Brain microvascular endothelial cell (primary cell): ENCODE results near the gene CTNND2.

Experiments used
- DNase-seq: peaks from one replicate; pipeline ENCODE4 v3.0.0-alpha.2; 2020
- H3K27ac ChIP-seq: fragments of 250-450 bp; sonication (Bioruptor Pico); 2 replicates; pipeline ENCODE4 v1.5.1; 2020; ENCODE audit warnings: mild to moderate bottlenecking, moderate library complexity
- H3K27me3 ChIP-seq: fragments of 250-450 bp; sonication (Bioruptor Pico); replicated peaks from 2 replicates; pipeline ENCODE4 v1.5.1; 2020; ENCODE audit warnings: mild to moderate bottlenecking
- H3K36me3 ChIP-seq: fragments of 250-450 bp; sonication (Bioruptor Pico); replicated peaks from 2 replicates; pipeline ENCODE4 v1.5.1; 2020; ENCODE audit warnings: mild to moderate bottlenecking
- H3K4me3 ChIP-seq: 2 replicates; pipeline ENCODE4 v1.5.1; 2011; ENCODE audit warnings: low read depth, mild to moderate bottlenecking, control low read depth, low read length, moderate library complexity
- CTCF ChIP-seq: IDR thresholded peaks from 2 replicates; pipeline ENCODE4 v1.5.1; 2011; ENCODE audit warnings: low read depth, mild to moderate bottlenecking, moderate library complexity, low read length, control low read depth, inconsistent platforms; ENCODE audit errors: missing control alignments
- in situ Hi-C: cut with HindIII; loops from 2 replicates; pipeline ENCODE4 v1.10.0; 2017; ENCODE audit warnings: low sequenced_read_pairs, low pct_ligation_motif_present

CTNND2 gene

GRCh38 chr5:11056560-11056959 is 847.7 kb downstream of the CTNND2 start:
- in situ Hi-C loops: no loop called here
- H3K4me3 ChIP-seq: no peak overlapping the region
- H3K27ac ChIP-seq: no peak overlapping the region
- no peaks in the 10 kb centered on the region for H3K36me3 ChIP-seq
- H3K27me3 ChIP-seq: no peaks in the 10 kb centered on the region
- no peak for DNase-seq
- no peak for TF ChIP-seq CTCF

- no peak for DNase-seq
- Histone ChIP-seq H3K4me3 (no peak overlapping the region), H3K27me3 (no peaks in the 10 kb centered on the region), H3K27ac (no peak overlapping the region), H3K36me3 (no peaks in the 10 kb centered on the region)
- in situ Hi-C loops: no loop called here
- no peak for TF ChIP-seq CTCF
These were observed 850.2 kb downstream of the CTNND2 start for GRCh38 chr5:11054014-11054413.

- no peak overlapping the region for H3K4me3 ChIP-seq
- no peak overlapping the region for H3K27ac ChIP-seq
- DNase-seq: no peak
- no peaks in the 10 kb centered on the region for H3K27me3 ChIP-seq
- in situ Hi-C loops: no loop called here
- H3K36me3 ChIP-seq: no peaks in the 10 kb centered on the region
- TF ChIP-seq CTCF: no peak
These were observed 851.4 kb downstream of the CTNND2 start for GRCh38 chr5:11052871-11053270.

- H3K27ac ChIP-seq: no peak overlapping the region
- no peak for TF ChIP-seq CTCF
- DNase-seq: no peak
- in situ Hi-C loops: no loop called here
- no peaks in the 10 kb centered on the region for H3K27me3 ChIP-seq
- H3K4me3 ChIP-seq: no peak overlapping the region
- no peaks in the 10 kb centered on the region for H3K36me3 ChIP-seq
These were observed 853.5 kb downstream of the CTNND2 start for GRCh38 chr5:11050596-11051304.

- no peak for DNase-seq
- Histone ChIP-seq H3K27me3 (no peaks in the 10 kb centered on the region), H3K27ac (no peak overlapping the region), H3K4me3 (no peak overlapping the region), H3K36me3 (no peaks in the 10 kb centered on the region)
- in situ Hi-C loops: no loop called here
- peak; percentile 26 for TF ChIP-seq CTCF
These were observed 855.5 kb downstream of the CTNND2 start for GRCh38 chr5:11048760-11049159.

GRCh38 chr5:11047625-11048024 is 856.6 kb downstream of the CTNND2 start:
- no peak for TF ChIP-seq CTCF
- H3K36me3 ChIP-seq: no peaks in the 10 kb centered on the region
- in situ Hi-C loops: no loop called here
- no peak overlapping the region for H3K27ac ChIP-seq
- no peak overlapping the region for H3K4me3 ChIP-seq
- H3K27me3 ChIP-seq: no peaks in the 10 kb centered on the region
- DNase-seq: no peak
